Astrocyte (in vitro differentiated cells and primary cell): ENCODE results near the gene WIPI1. TPM values are rescaled to one million over a fixed set of nuclear protein-coding genes. Genes with fewer than 3 reads are reported as not detected.

ENCODE experiments used
- DNase-seq: peaks from one replicate; pipeline ENCODE4 v3.0.0-alpha.2; 2010; ENCODE audit warnings: low read depth
- FAIRE-seq: peaks from 2 replicates; lab custom pipeline; 2011; peaks lifted over from hg19 to GRCh38; lab: Jason Lieb, UNC
- H2AFZ ChIP-seq: 2 replicates; pipeline ENCODE4 v1.6.0; 2012; ENCODE audit warnings: low read depth, low read length, inconsistent platforms
- H3K27ac ChIP-seq: 2 replicates; pipeline ENCODE4 v1.5.1; 2011; ENCODE audit warnings: low read depth, low read length, inconsistent platforms
- H3K27me3 ChIP-seq: 2 replicates; pipeline ENCODE4 v1.6.0; 2011; ENCODE audit warnings: low read length, inconsistent platforms; ENCODE audit not compliant: insufficient read depth
- H3K36me3 ChIP-seq: 2 replicates; pipeline ENCODE4 v1.5.1; 2011; ENCODE audit warnings: low read length, inconsistent platforms; ENCODE audit not compliant: insufficient read depth
- H3K4me1 ChIP-seq: 2 replicates; pipeline ENCODE4 v1.5.1; 2011; ENCODE audit warnings: low read length, inconsistent platforms; ENCODE audit not compliant: insufficient read depth
- H3K4me2 ChIP-seq: 2 replicates; pipeline ENCODE4 v1.6.0; 2012; ENCODE audit warnings: low read length, inconsistent platforms
- H3K4me3 ChIP-seq: 2 replicates; pipeline ENCODE4 v1.5.1; 2011; ENCODE audit warnings: low read depth, mild to moderate bottlenecking, low read length, inconsistent platforms; ENCODE audit not compliant: insufficient read depth
- H3K79me2 ChIP-seq: 2 replicates; pipeline ENCODE4 v1.6.0; 2012; ENCODE audit warnings: mild to moderate bottlenecking, low read length, inconsistent platforms; ENCODE audit not compliant: insufficient read depth
- H3K9ac ChIP-seq: 2 replicates; pipeline ENCODE4 v1.6.0; 2012; ENCODE audit warnings: mild to moderate bottlenecking, low read length, inconsistent platforms
- H3K9me3 ChIP-seq: 2 replicates; pipeline ENCODE4 v1.5.1; 2012; ENCODE audit warnings: low read depth, mild to moderate bottlenecking, low read length, inconsistent platforms; ENCODE audit not compliant: insufficient read depth
- H4K20me1 ChIP-seq: 2 replicates; pipeline ENCODE4 v1.6.0; 2012; ENCODE audit warnings: low read length, inconsistent platforms; ENCODE audit not compliant: insufficient read depth
- H3K27ac Mint-ChIP-seq: one replicate; pipeline ENCODE4 v1.8.0; 2021; ENCODE audit warnings: mild to moderate bottlenecking, mixed read lengths; ENCODE audit not compliant: unreplicated experiment
- H3K27me3 Mint-ChIP-seq: one replicate; pipeline ENCODE4 v1.8.0; 2021; ENCODE audit warnings: low read depth, mixed read lengths; ENCODE audit not compliant: unreplicated experiment
- H3K36me3 Mint-ChIP-seq: one replicate; pipeline ENCODE4 v1.8.0; 2021; ENCODE audit warnings: low read depth, mixed read lengths; ENCODE audit not compliant: unreplicated experiment
- H3K4me1 Mint-ChIP-seq: one replicate; pipeline ENCODE4 v1.8.0; 2021; ENCODE audit warnings: low read depth, mixed read lengths; ENCODE audit not compliant: unreplicated experiment
- H3K4me3 Mint-ChIP-seq: one replicate; pipeline ENCODE4 v1.8.0; 2021; ENCODE audit warnings: mild to moderate bottlenecking, moderate library complexity, mixed read lengths; ENCODE audit not compliant: unreplicated experiment
- H3K9me3 Mint-ChIP-seq: one replicate; pipeline ENCODE4 v1.8.0; 2021; ENCODE audit warnings: mild to moderate bottlenecking, mixed read lengths; ENCODE audit not compliant: unreplicated experiment
- CTCF ChIP-seq: IDR thresholded peaks from 2 replicates; pipeline ENCODE4 v1.5.1; 2011; ENCODE audit warnings: low read depth, mild to moderate bottlenecking, inconsistent platforms, low read length, moderate library complexity; ENCODE audit not compliant: insufficient read depth
- EZH2 ChIP-seq: IDR thresholded peaks from 2 replicates; pipeline ENCODE4 v1.6.1; 2012; ENCODE audit warnings: mild to moderate bottlenecking, low read length, inconsistent platforms; ENCODE audit not compliant: insufficient read depth
- total RNA-seq: library from RNA; stranded (reverse); gene quantifications from 2 replicates; pipeline ENCODE4 v1.2.1, GENCODE V29; 2021

Gene WIPI1
- total RNA-seq, 1 donor from 2014 or later, result 83.5 TPM

GRCh38 chr17:68396226-68397107 lies 60.8 kb downstream of the WIPI1 start:
- H3K9me3 ChIP-seq, result no peaks in the 10 kb centered on the region
- no peak for FAIRE-seq
- H3K36me3 ChIP-seq, result no peaks in the 10 kb centered on the region
- H3K27ac Mint-ChIP-seq, result no peak overlapping the region
- no peak overlapping the region for H3K4me2 ChIP-seq
- H3K4me3 Mint-ChIP-seq, result no peak overlapping the region
- H3K9ac ChIP-seq, result no peak overlapping the region
- no peaks in the 10 kb centered on the region for H4K20me1 ChIP-seq
- TF ChIP-seq EZH2 (no peak), CTCF (no peak)
- peaks cover 2% of the 10 kb centered on the region for H3K36me3 Mint-ChIP-seq
- no peaks in the 10 kb centered on the region for H3K79me2 ChIP-seq
- H3K9me3 Mint-ChIP-seq, result no peaks in the 10 kb centered on the region
- peaks cover 16% of the 10 kb centered on the region for H3K4me1 Mint-ChIP-seq
- H3K4me1 ChIP-seq, result peaks cover 19% of the 10 kb centered on the region
- peaks cover 5% of the 10 kb centered on the region for H3K27me3 Mint-ChIP-seq
- no peak overlapping the region for H3K4me3 ChIP-seq
- H3K27me3 ChIP-seq, result no peaks in the 10 kb centered on the region
- no peak for DNase-seq
- no peak overlapping the region for H3K27ac ChIP-seq
- H2AFZ ChIP-seq, result no peak overlapping the region

GRCh38 chr17:68394608-68395331 lies 62.5 kb downstream of the WIPI1 start:
- no peak overlapping the region for H2AFZ ChIP-seq
- peak overlapping the region; percentile 41 for H3K27ac Mint-ChIP-seq
- H3K4me1 ChIP-seq, result peaks cover 12% of the 10 kb centered on the region
- H3K9me3 Mint-ChIP-seq, result no peaks in the 10 kb centered on the region
- H3K4me2 ChIP-seq, result no peak overlapping the region
- FAIRE-seq (no peak), DNase-seq (no peak)
- no peak overlapping the region for H3K4me3 Mint-ChIP-seq
- H3K27ac ChIP-seq, result no peak overlapping the region
- H3K27me3 ChIP-seq, result no peaks in the 10 kb centered on the region
- TF ChIP-seq CTCF (no peak), EZH2 (no peak)
- H3K9me3 ChIP-seq, result no peaks in the 10 kb centered on the region
- H3K27me3 Mint-ChIP-seq, result peaks cover 10% of the 10 kb centered on the region
- H4K20me1 ChIP-seq, result no peaks in the 10 kb centered on the region
- H3K36me3 ChIP-seq, result no peaks in the 10 kb centered on the region
- H3K9ac ChIP-seq, result no peak overlapping the region
- H3K4me3 ChIP-seq, result no peak overlapping the region
- H3K79me2 ChIP-seq, result no peaks in the 10 kb centered on the region
- peaks cover 2% of the 10 kb centered on the region for H3K36me3 Mint-ChIP-seq
- H3K4me1 Mint-ChIP-seq, result peaks cover 11% of the 10 kb centered on the region
